Activated T-cell treated with anti-CD3 and anti-CD28 coated beads, Interleukin-2, amount 50 U/mL, for 4 hours (primary cell): ENCODE data around the gene PRIM2. TPM values are rescaled to one million over a fixed set of nuclear protein-coding genes. Genes with fewer than 3 reads are reported as not detected.
"Not testable (repeated sequence)": the region's sequence is repeated elsewhere in the genome, so short reads cannot be mapped to it uniquely, and the experiment has no call there.

Experiments used
- ATAC-seq, 2 donors: fragments of 200-7000 bp; cut with Tn5 transposase; one replicate each; pipeline ENCODE4 v1.10.0; 2021
- DNase-seq: peaks from one replicate; pipeline ENCODE4 v3.0.0-alpha.2; 2020
- H3K27me3 Mint-ChIP-seq: one replicate; pipeline ENCODE4 v1.8.0; 2021; ENCODE audit warnings: low read depth, mixed read lengths
- H3K36me3 Mint-ChIP-seq: one replicate; pipeline ENCODE4 v1.8.0; 2022; ENCODE audit warnings: mixed read lengths; ENCODE audit not compliant: insufficient read depth
- H3K4me1 Mint-ChIP-seq: one replicate; pipeline ENCODE4 v1.8.0; 2021; ENCODE audit warnings: low read depth, mixed read lengths
- H3K4me3 Mint-ChIP-seq: one replicate; pipeline ENCODE4 v1.8.0; 2021; ENCODE audit warnings: mild to moderate bottlenecking, moderate library complexity, mixed read lengths
- H3K9me3 Mint-ChIP-seq: one replicate; pipeline ENCODE4 v1.8.0; 2021; ENCODE audit warnings: mixed read lengths
- total RNA-seq, 3 donors: library from RNA; stranded (reverse); gene quantifications; one replicate each; pipeline ENCODE4 v1.2.1, GENCODE V29; 2021

The PRIM2 gene
- total RNA-seq, 3 donors from 2014 or later: 27.8 to 31.8 (median 29.1) TPM

DNA sequence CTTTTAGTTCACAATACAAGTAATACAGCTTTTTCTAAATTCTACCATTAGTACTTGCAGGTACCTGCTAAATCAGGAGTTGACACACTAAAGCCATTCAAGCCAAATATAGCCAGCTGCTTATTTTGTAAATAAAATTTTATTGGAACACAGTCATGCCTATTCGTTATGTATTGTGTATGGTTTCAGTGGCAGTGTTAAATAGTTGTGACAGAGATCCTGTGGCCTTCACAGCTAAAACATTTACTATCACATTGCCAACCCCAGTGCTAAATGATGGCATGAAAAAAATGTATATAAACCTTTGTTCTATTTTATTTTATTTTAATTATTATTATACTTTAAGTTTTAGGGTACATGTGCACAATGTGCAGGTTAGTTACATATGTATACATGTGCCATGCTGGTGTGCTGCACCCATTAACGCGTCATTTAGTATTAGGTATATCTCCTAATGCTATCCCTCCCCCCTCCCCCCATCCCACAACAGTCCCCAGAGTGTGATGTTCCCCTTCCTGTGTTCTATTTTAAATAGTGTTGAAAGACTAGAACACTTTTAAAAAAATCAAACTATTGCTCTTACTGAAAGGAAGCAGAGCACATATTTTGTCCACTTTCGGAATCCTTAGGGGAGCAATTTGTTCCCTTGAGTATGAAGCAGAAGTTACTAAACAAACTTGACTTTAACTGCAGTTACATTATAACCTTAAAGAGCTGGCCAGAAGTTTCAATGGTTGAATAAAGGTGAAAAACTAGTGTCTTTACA, 115.7 kb downstream of the PRIM2 start:
- Mint-ChIP-seq H3K27me3 (no peaks in the 10 kb centered on the region), H3K4me3 (no peak overlapping the region), H3K9me3 (no peaks in the 10 kb centered on the region), H3K36me3 (peaks cover 6% of the 10 kb centered on the region), H3K4me1 (peaks cover 22% of the 10 kb centered on the region)
- DNase-seq (no peak), ATAC-seq (no peak)

DNA sequence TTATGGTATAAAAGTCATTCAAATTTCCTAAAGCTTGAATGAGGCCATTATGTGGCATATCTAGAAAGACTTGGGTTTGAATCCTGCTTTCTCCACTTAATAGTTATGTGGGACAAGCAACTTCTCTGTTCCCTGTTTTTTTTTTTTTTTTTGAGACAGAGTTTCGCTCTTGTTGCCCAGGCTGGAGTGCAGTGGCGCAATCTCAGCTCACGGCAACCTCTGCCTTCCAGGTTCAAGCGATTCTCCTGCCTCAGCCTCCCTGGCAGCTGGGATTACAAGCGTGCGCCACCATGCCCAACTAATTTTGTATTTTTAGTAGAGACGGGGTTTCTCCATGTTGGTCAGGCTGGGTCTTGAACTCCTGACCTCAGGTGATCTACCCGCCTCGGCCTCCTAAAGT, 116.4 kb downstream of the PRIM2 start:
- not testable (repeated sequence) for H3K4me3 Mint-ChIP-seq, H3K9me3 Mint-ChIP-seq, H3K36me3 Mint-ChIP-seq, ATAC-seq, H3K27me3 Mint-ChIP-seq, DNase-seq
- H3K4me1 Mint-ChIP-seq: peaks cover 22% of the 10 kb centered on the region

DNA sequence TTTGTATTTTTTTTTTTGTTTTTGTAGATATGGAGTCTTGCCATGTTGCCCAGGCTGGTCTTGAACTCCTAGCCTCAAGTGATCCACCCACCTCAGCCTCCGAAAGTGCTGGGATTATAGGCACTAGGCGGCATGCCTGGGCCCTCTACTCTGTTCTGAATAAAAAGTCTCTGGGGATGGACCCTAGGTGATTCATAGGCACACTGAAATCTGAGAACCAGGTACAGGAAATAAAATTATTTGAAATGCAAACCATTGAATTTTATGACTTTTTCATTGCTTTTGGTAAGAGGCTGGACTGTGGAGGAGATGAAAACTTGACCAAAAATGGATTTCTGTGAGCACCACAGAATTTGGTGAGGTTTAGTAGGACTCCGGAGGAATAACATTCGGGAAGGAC, 117.5 kb downstream of the PRIM2 start:
- Mint-ChIP-seq H3K4me1 (peaks cover 20% of the 10 kb centered on the region), H3K27me3 (no peaks in the 10 kb centered on the region), H3K4me3 (no peak overlapping the region), H3K9me3 (no peaks in the 10 kb centered on the region), H3K36me3 (peaks cover 6% of the 10 kb centered on the region)
- no peak for ATAC-seq
- DNase-seq: no peak

DNA sequence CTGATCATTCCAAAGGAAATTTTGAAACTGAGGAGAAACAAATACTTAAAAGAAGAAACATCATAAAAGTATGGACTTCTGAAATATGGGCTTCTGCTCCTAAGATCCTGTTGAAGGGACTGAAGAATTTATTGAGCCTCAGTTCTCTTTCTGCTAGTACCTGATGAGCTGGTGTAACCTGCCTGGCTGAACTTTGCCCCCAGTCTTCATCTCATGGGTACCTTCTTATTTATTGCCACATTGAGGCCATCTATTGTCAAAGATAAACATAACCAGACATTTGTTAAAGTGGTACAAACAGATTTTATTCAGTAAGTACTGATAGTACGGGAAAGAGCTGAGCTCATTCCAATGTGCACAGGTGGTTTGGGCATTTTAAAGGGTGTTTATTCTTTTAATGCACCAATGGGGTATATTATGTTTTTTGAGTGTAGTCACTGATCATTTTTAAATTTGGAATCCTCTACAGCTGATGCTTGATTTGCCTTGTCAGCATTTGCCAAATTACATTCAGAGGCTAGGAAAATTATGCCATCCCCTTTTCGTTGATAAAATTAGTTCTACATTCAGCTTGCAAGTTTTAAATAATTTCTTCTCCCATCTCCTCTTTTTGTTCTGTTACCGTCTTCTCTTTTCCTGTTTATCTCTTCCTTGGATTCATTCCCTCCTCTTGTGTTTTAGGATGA, 118.2 kb downstream of the PRIM2 start:
- Mint-ChIP-seq H3K27me3 (no peaks in the 10 kb centered on the region), H3K9me3 (no peaks in the 10 kb centered on the region), H3K4me1 (peaks cover 20% of the 10 kb centered on the region), H3K4me3 (no peak overlapping the region), H3K36me3 (peaks cover 6% of the 10 kb centered on the region)
- ATAC-seq (no peak), DNase-seq (no peak)

DNA sequence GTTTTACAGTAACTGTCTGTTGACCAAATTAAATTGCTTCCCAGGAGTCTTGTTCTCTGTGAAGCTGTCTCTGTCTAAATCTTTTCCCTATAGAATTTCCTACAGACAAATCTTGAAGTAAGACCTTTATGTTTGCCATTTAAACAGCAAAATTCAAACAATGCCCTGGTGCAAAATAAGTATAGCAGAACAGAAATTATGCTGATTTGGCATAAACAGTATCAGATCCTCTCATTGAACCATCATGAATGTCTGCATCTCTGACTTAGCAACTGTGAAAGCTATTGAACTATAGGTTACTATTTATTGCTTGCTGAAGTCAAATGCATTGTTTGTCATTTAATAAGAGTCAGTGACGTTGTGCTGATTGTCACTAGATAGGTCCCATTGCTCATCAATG, 123.3 kb downstream of the PRIM2 start:
- H3K4me3 Mint-ChIP-seq, ATAC-seq, H3K9me3 Mint-ChIP-seq, H3K4me1 Mint-ChIP-seq, H3K27me3 Mint-ChIP-seq, H3K36me3 Mint-ChIP-seq, DNase-seq: not testable (repeated sequence)

DNA sequence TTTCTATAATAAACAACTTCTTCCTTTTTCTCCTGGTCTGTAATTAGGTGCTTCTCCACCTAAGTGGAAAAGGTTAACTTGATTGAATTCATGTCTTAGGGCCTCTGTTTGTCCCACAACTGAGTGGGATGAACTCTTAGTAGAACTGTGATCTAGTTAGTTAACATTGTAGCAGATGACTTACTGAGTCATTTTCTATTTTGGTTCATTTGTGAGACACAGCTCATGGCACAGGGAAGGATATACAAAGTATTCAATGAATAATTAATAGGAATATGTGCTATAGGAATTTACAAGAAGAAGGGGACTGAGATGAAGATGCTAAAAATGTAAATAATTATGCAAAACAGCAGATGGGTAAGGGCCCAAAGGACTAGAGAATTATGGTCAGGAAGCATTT, 124.7 kb downstream of the PRIM2 start:
- H3K4me1 Mint-ChIP-seq, DNase-seq, H3K36me3 Mint-ChIP-seq, H3K27me3 Mint-ChIP-seq, ATAC-seq, H3K4me3 Mint-ChIP-seq, H3K9me3 Mint-ChIP-seq: not testable (repeated sequence)

DNA sequence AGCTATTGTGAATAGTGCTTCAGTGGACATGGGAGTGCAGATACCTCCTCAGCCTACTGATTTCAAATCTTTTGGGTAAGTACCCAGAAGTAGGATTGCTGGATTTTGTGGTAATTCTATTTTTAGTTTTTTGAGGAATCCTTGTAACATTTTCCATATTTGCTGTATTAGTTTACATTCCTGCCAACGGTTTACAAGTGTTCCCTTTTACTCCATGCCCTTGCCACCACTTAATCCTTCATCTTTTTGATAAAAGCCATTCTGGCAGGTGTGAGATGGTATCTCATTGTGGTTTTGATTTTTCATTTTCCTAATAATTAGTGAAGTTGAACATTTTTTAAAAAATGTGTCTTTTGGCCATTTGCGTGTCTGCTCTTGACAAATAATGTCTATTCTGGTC, 125.8 kb downstream of the PRIM2 start:
- H3K4me3 Mint-ChIP-seq, DNase-seq, H3K9me3 Mint-ChIP-seq, H3K36me3 Mint-ChIP-seq, ATAC-seq, H3K4me1 Mint-ChIP-seq, H3K27me3 Mint-ChIP-seq: not testable (repeated sequence)

DNA sequence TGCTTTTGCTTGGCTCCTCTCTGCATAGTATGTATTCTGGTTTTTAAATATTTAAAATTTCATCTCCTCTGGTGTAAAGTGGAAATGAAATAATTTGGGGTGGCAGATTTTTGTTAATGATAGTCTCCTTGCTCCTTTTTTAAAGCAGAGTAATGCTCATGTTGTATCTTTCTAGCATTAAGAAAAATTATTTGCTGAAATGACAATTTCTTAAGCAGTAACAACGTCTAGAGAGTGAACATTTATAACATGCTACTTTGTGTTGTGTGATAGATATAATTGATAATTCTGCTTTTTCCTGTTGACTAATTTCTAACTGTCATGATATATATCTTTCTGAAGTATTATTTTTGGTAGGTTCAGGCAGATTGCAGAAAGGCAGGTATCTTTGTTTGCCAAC, 127.4 kb downstream of the PRIM2 start:
- not testable (repeated sequence) for H3K9me3 Mint-ChIP-seq, ATAC-seq, H3K36me3 Mint-ChIP-seq, H3K4me3 Mint-ChIP-seq, DNase-seq, H3K4me1 Mint-ChIP-seq, H3K27me3 Mint-ChIP-seq

DNA sequence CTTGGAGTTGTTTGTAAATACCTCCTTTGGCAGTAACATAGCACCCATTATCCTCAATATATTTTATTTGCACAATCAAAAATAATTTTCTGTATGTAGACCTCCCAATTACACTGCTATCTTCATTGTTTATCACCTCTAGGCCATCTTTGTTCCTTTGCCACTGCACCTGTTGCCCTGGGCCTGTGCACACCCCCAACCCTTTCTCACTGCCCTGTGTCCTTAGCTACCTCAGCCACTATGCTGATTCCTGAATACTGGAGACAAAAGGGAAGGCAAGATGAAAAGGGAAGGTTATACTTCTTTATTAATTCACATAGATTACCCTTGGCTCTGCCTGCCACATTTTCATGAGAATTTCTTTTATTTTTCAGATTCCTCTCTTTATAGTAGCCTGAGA, 127.9 kb downstream of the PRIM2 start:
- H3K9me3 Mint-ChIP-seq, H3K4me3 Mint-ChIP-seq, DNase-seq, H3K36me3 Mint-ChIP-seq, H3K27me3 Mint-ChIP-seq, ATAC-seq, H3K4me1 Mint-ChIP-seq: not testable (repeated sequence)

DNA sequence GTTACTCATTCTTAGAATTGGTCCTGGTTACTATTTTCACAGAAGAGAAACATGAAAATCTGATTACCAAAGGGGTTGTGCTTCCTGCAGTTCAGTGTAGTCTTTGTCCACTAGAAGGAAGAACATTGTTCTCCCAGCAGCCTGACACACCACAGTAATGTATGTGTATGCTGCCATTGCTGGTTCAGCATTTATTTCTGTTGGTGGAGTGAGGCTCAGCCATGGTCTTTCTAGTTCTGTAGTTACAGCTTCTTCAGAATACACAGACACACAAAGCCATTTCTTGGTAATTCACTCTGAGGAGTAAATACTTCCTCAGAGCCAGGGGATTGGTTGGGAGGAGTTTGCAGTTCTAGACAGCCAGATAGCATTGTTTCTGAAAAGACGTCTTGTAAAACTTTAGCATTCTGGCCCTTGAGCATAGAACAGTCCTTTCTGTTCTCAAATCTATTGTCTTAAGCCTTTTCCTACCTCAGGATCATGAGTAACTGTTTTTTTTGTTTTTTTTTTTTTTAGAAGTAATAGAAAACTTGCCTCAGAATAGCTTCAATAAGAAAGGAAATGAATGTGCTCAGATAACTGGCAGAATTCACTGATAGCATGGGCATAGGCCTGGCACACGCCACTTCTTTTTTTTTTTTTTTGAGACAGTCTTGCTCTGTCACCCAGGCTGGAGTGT, 128.5 kb downstream of the PRIM2 start:
- not testable (repeated sequence) for H3K27me3 Mint-ChIP-seq, DNase-seq, H3K36me3 Mint-ChIP-seq, ATAC-seq, H3K4me1 Mint-ChIP-seq, H3K9me3 Mint-ChIP-seq, H3K4me3 Mint-ChIP-seq

DNA sequence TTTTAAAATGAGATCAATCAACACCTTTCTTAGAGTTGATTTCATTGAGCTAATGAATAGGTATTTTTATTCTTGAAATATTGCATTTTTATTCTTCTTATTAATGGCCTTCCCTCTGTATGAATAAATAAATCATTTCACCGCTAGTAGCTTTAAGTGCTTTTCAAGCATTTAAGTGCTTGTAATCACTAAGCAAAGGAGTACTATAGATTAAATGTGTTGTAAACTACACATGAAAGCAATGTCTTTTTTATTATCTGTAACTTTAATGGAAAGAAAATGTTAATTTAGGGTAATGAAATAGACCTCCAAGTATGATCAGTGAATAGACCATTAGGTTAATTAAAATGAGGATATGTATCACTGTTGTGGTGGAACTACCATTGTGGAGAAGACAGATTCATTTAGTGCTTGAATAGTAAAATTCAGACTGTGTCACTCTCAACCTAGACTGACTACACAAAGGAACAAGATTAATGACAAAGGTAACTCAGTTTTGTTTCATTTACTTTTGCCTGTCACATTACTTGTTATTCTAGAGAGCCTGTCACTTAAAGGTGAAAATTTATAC, 132.2 kb downstream of the PRIM2 start:
- H3K9me3 Mint-ChIP-seq, H3K4me3 Mint-ChIP-seq, ATAC-seq, DNase-seq, H3K27me3 Mint-ChIP-seq, H3K36me3 Mint-ChIP-seq, H3K4me1 Mint-ChIP-seq: not testable (repeated sequence)

DNA sequence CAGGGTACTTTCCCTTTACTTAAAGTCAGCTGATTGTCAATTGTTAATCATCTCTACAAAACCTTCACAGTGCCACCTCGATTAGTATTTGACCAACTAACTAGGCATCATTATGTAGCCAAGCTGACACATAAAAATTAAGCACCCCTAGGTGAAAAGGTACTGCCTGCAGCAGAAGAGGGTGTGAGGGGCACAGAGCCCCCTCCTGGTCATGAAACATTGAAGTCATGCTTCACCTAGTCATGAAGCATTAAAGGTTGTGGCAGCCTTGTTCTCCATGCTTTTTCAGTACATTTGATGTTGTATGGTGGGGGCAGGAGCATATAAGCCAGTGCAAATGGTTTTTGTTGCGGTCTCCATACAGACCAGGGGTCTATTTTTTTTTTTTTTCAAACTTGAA, 142.4 kb downstream of the PRIM2 start:
- H3K36me3 Mint-ChIP-seq, H3K27me3 Mint-ChIP-seq, H3K4me3 Mint-ChIP-seq, DNase-seq, H3K9me3 Mint-ChIP-seq, ATAC-seq, H3K4me1 Mint-ChIP-seq: not testable (repeated sequence)

DNA sequence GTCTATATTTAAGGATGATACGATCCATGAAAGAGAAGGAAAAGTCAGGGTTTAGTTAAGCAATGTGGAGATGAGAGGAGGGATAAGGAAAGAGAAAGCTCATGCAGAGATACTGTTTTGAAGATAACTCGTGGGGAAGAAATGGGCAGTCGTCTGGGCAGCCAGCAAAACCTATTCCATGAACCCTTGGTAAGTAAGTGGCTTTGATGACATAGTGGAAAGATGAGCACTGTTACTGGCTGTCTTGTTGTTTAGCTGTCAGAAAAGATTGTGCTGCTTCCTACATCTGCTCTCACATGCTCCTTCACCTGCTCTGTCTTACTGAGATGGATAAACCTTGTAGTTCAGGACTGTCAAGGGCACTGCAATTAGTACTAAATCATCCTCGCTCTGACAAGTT, 143.6 kb downstream of the PRIM2 start:
- H3K27me3 Mint-ChIP-seq, ATAC-seq, H3K4me1 Mint-ChIP-seq, DNase-seq, H3K36me3 Mint-ChIP-seq, H3K9me3 Mint-ChIP-seq, H3K4me3 Mint-ChIP-seq: not testable (repeated sequence)

DNA sequence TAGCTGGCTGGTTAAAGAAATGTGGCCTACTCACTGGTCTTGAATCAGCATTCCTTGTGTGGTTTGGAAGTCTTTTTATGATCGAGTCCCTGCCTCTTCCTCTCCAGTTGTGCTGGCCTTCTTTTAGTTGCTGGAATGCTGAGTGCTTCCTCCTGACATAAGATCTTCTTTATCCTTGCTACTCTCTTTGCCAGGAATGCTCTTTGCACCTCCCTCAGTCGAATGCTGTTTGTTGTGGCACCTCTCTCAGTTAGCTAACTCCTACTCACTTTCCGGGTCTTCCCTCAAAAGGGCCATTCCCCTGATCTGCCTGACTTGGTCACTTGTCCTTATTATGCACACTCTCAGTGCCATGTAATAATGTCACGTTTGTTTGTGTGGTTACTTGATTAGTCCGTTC, 146.4 kb downstream of the PRIM2 start:
- not testable (repeated sequence) for H3K4me3 Mint-ChIP-seq, ATAC-seq, H3K36me3 Mint-ChIP-seq, DNase-seq, H3K27me3 Mint-ChIP-seq, H3K9me3 Mint-ChIP-seq, H3K4me1 Mint-ChIP-seq
